Ovary (tissue), 3 donors: ENCODE data around the gene TAS2R40.

Experiments used
- CTCF ChIP-seq, 3 donors: fragments of 450-650 bp in 2 of 3; fragments of 200-600 bp in 1 of 3; IDR thresholded peaks; one replicate each; pipeline versions ENCODE4 v1.5.1 to v1.8.0; 2016 to 2022; ENCODE audit warnings: antibody characterized with exemption in 3 of 3, mild to moderate bottlenecking in 1 of 3
- POLR2A ChIP-seq: fragments of 450-650 bp; IDR thresholded peaks from one replicate; pipeline ENCODE4 v1.6.1; 2017; ENCODE audit warnings: antibody characterized with exemption, mild to moderate bottlenecking, moderate library complexity
- donor health status: DM: no; HTN: no; CAD: no.

GRCh38 chr7:143236408-143236990 lies 14.7 kb downstream of the TAS2R40 start:
- TF ChIP-seq CTCF (IDR thresholded peaks at IDR 0.05) (no peak), POLR2A (no peak)
